ENCODE results near the gene EAF1. TPM values are rescaled to one million over a fixed set of nuclear protein-coding genes. Genes with fewer than 3 reads are reported as not detected.

Gene EAF1
- total and polyA plus RNA-seq, 2 experiments from 2014 or later = 9.4 to 45.4 TPM

GRCh38 chr3:15433531-15433930 lies 6.1 kb downstream of the EAF1 start (continued):
- TF ChIP-seq ZNF331 (CRISPR knock-in tag; IDR thresholded peaks at IDR 0.05; ENCODE audit: low read depth) (no peak), NANOG (IDR thresholded peaks at IDR 0.05; ENCODE audit: borderline replicate concordance) (no peak), CREB1 (CRISPR knock-in tag; IDR thresholded peaks at IDR 0.05; ENCODE audit: low read depth) (no peak), STAT1 (IDR thresholded peaks at IDR 0.05; ENCODE audit: unreplicated experiment) (no peak), POLR2AphosphoS5 (IDR thresholded peaks at IDR 0.05; ENCODE audit: low read depth) (no peak)
- TF ChIP-seq, protein P1, sequence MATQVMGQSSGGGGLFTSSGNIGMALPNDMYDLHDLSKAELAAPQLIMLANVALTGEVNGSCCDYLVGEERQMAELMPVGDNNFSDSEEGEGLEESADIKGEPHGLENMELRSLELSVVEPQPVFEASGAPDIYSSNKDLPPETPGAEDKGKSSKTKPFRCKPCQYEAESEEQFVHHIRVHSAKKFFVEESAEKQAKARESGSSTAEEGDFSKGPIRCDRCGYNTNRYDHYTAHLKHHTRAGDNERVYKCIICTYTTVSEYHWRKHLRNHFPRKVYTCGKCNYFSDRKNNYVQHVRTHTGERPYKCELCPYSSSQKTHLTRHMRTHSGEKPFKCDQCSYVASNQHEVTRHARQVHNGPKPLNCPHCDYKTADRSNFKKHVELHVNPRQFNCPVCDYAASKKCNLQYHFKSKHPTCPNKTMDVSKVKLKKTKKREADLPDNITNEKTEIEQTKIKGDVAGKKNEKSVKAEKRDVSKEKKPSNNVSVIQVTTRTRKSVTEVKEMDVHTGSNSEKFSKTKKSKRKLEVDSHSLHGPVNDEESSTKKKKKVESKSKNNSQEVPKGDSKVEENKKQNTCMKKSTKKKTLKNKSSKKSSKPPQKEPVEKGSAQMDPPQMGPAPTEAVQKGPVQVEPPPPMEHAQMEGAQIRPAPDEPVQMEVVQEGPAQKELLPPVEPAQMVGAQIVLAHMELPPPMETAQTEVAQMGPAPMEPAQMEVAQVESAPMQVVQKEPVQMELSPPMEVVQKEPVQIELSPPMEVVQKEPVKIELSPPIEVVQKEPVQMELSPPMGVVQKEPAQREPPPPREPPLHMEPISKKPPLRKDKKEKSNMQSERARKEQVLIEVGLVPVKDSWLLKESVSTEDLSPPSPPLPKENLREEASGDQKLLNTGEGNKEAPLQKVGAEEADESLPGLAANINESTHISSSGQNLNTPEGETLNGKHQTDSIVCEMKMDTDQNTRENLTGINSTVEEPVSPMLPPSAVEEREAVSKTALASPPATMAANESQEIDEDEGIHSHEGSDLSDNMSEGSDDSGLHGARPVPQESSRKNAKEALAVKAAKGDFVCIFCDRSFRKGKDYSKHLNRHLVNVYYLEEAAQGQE (IDR thresholded peaks at IDR 0.05; ENCODE audit: unreplicated experiment) = no peak

- Histone ChIP-seq H4K20me1 (replicated peaks; ENCODE audit: insufficient read depth) (peaks cover 11% of the 10 kb centered on the region), H3K27me3 (ENCODE audit: insufficient read depth) (no peaks in the 10 kb centered on the region), H3K9me2 (ENCODE audit: insufficient read depth) (no peaks in the 10 kb centered on the region), H3K36me3 (ENCODE audit: insufficient read depth) (peaks cover 71% of the 10 kb centered on the region), H3K4me3 (no peak overlapping the region), H3K79me2 (replicated peaks; ENCODE audit: insufficient read depth) (peaks cover 26% of the 10 kb centered on the region), H3F3A (replicated peaks; ENCODE audit: low read depth) (no peaks in the 10 kb centered on the region), H3K27ac (ENCODE audit: low read depth) (no peak overlapping the region), H3K4me2 (no peak overlapping the region), H3K4me1 (ENCODE audit: insufficient read depth) (no peaks in the 10 kb centered on the region), H2AFZ (no peak overlapping the region)
- Mint-ChIP-seq H3K27me3 (ENCODE audit: insufficient read depth, low read depth, poor library complexity) (no peaks in the 10 kb centered on the region), H3K9me3 (no peaks in the 10 kb centered on the region), H3K4me1 (no peaks in the 10 kb centered on the region), H3K36me3 (ENCODE audit: low read depth) (peaks cover 71% of the 10 kb centered on the region), H3K4me3 (no peak overlapping the region), H3K27ac (no peak overlapping the region)
- ATAC-seq (no peak; the same call in 2 of the 3 replicates), DNase-seq (ENCODE audit: low spot score) (peak; percentile 15)
- TF ChIP-seq STAT1 (IDR thresholded peaks at IDR 0.05; ENCODE audit: unreplicated experiment) (no peak), EZH2 (IDR thresholded peaks at IDR 0.05; ENCODE audit: low read depth, unreplicated experiment) (no peak)
- TF ChIP-seq, protein P1 (IDR thresholded peaks at IDR 0.05; ENCODE audit: unreplicated experiment) = peak; percentile 65
These were observed 7.4 kb downstream of the EAF1 start for GRCh38 chr3:15434756-15435155.
